HL-60 (cell line): ENCODE measurements around the gene INO80.

Experiments used
- CTCF ChIP-seq: IDR thresholded peaks from one replicate; pipeline ENCODE4 v1.5.1; 2011; ENCODE audit warnings: low read length, control low read depth, inconsistent platforms; ENCODE audit not compliant: insufficient read depth
- GABPA ChIP-seq: IDR thresholded peaks from 2 replicates; pipeline ENCODE4 v1.6.1; 2012; ENCODE audit warnings: low read depth
- POLR2AphosphoS5 ChIP-seq: IDR thresholded peaks from 2 replicates; pipeline ENCODE4 v1.6.1; 2012; ENCODE audit warnings: low read depth
- REST ChIP-seq: IDR thresholded peaks from 2 replicates; pipeline ENCODE4 v1.6.1; 2012; ENCODE audit warnings: low read depth; ENCODE audit not compliant: insufficient replicate concordance
- SPI1 ChIP-seq: IDR thresholded peaks from 2 replicates; pipeline ENCODE4 v1.6.1; 2012; ENCODE audit warnings: low read depth, mild to moderate bottlenecking, borderline replicate concordance

- TF ChIP-seq CTCF, result no peak
- no peak for TF ChIP-seq REST
- TF ChIP-seq POLR2AphosphoS5, result no peak
- no peak for TF ChIP-seq SPI1
- TF ChIP-seq GABPA, result no peak
Observed at GRCh38 chr15:41124058-41124457, 8.0 kb upstream of the INO80 start.
